ENCODE measurements around the gene KCNJ1.

The KCNJ1 gene

DNA sequence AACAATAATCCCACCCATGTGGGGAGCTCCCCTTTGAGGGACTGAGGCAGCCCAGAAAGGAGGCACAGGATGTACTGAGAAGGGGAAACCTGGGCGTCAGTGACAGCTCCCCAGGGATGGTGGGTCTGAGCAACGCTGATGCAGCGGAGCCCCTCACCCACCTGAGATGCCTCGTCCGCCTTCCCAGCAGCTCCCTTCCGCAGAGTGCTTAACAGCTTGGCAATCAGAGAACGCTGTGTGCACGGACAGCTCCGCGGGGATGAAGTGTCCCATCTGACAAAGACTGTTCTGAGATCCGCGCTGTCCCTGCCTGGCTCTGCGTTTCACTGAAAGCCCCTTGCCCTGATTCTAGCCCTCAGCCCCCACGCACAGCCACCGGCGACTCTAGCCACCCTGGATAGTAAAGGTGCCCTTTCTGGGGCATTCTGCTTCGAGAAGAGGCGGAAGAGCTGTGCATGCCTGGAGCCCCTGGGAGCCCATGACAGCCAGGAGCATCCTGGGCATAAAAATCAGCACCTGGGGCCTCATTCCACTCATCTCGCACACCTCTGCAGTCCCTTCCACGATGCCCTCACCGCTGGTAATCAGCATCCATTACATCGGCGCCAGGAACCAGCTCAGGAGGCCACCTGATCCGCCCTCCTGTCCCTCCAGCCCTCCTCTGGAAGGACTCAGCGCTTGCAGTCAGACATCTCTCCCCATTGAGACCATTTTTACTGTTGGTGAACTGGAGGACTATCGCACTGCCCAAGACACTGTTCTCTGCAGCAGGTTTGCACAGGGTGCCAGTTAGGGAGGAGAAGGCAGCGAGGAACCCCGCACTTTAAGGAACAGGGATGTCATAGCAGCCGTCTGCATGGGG lies 34.8 kb upstream of the KCNJ1 start:
- in situ Hi-C loops (cut with MboI; ENCODE audit: low sequenced_read_pairs): no loop called here

DNA sequence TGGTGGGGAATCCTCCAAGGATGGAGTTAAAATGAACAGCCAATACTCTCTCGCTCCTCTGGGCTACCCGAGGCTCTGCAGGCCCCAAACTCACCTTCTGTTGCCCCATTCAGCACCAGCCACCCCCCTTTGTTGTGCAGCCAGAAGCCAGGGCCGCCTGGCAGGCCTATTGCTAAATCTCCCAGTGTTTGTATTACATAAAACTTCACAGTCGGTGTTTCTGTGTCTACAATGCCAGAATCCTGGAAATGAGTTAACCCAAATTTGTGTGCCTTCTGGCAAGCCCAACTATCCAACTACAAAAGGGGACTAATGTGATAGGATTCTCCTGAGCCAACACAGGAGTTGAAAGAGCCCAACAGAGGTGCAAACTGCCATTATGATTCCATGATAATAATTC lies 33.4 kb upstream of the KCNJ1 start:
- in situ Hi-C loops (cut with MboI; ENCODE audit: low sequenced_read_pairs): no loop called here

DNA sequence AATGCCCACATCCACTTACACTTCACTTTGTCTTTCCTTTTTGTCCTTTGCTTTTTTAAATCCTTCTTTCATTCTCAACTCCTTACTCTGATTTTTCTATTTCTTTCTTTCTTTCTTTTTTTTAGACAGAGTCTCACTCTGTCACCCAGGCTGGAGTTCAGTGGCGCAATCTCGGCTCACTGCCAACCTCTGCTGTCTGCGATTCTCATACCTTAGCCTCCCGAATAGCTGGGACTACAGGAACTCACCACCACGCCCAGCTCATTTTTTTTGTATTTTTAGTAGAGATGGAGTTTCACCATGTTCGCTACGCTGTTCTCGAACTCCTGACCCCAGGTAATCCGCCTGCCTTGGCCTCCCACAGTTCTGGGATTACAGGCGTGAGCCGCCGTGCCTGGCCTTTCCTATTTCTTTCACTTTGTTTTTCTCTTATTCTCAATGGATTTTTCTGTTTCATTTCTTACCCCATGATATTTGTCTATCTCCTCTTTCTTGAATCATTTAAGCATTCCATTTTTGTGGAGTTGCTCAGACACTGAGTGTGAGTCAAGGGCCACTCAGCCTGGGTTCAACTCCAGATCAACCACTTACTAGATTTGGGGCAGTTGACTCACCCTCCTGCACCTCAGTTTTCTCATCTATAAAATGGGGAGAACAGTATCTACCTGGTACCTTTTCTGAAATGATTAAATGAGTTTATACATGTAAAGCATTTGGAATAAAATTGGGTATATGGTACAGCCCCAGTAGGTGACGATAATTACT lies 31.7 kb upstream of the KCNJ1 start:
- in situ Hi-C loops (cut with MboI; ENCODE audit: low sequenced_read_pairs): no loop called here

DNA sequence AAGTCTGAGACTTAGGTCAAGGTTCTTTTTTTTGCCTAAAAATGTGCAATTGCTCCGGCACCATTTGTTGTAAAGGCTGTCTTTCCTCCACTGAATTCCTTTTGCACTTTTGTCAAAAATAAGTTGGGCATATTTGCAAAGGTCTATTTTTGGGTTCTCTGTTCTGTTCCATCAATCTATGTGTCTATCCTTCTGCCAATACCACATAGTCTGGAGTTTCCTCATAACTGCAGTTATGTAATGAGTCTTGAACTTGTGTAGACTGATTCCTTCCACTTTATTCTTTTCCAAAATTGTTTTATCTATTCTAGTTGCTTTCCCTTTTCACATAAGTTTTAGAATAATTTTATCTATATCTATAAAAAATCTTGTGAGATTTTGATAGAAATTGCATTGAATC lies 30.7 kb upstream of the KCNJ1 start:
- in situ Hi-C loops (cut with MboI; ENCODE audit: low sequenced_read_pairs): no loop called here

DNA sequence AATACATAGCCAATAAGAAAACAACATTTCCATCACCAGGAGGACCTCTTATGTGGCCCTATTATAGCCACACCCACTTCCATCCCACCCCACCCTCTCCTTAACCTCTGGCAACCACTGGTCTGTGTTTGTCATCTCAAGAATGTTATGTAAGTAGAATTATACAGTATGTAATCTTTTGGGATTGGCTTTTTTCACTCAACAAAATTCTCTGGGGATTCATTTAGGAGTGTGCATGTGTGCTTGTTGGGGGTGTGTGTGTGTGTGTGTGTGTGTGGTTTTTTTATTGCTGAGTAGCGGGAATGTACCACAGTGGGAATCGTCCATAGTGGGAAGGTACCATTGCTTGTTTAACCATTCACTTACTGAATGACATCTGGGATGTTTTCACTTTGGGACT lies 29.3 kb upstream of the KCNJ1 start:
- in situ Hi-C loops (cut with MboI; ENCODE audit: low sequenced_read_pairs): no loop called here

DNA sequence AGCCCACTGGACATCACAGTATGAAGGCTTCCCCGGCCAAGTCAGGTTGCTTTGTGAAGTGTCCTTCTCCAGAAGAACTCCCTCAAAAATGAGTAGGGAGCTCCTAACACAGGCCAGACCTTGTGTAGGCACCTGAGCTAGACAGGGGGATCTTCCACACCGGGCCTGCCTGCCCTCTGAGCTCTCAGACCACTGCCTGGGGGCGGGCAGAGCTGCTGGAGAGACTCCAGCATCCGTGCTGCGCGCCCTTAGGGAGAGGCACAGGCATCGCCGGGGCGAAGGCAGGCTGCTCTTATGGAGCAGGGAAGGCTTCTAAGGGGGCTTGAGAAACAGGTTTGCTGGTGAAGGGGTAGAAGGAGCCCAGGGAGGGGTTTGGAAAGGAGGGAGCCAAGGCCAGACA lies 28.4 kb upstream of the KCNJ1 start:
- in situ Hi-C loops (cut with MboI; ENCODE audit: low sequenced_read_pairs): no loop called here

DNA sequence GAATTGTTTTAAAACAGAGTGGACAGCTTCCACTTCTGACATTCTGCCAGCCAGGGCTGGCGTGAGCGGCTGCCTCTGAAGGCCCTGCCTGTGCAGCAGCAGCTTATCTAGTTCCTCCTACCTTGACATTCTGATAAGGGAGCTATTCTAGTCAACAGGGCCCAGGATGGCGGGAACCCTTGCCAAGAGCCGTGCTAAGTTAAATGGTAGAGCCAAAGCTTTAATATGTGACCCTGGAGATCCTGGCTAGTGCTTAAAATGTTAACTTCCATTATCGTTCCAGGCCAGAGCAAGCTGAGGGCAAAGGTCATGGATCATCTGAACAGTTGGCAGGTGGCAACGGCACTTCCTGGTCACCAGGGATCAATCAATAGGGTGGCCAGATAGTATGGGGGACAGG lies 27.6 kb upstream of the KCNJ1 start:
- in situ Hi-C loops (cut with MboI; ENCODE audit: low sequenced_read_pairs): no loop called here

DNA sequence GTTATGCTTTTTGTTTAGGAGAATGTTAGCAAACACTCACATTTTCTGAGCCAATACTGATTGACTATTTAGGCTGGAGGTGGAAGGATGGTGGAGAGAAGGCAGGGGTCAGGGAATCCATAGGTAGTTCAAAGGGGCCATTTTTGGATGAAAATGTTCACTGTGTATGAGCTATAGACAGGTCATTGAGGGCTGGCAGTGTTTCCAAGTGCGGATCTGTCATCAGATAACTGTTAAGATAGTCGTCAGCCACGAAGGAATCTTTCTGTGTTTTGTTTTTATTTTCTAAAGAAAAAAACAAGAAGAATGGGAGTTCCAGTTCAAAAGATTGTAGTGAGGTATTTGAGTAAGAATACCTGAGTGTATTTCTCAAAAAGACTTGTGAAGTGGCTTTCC lies 27.2 kb upstream of the KCNJ1 start:
- in situ Hi-C loops (cut with MboI; ENCODE audit: low sequenced_read_pairs): no loop called here

DNA sequence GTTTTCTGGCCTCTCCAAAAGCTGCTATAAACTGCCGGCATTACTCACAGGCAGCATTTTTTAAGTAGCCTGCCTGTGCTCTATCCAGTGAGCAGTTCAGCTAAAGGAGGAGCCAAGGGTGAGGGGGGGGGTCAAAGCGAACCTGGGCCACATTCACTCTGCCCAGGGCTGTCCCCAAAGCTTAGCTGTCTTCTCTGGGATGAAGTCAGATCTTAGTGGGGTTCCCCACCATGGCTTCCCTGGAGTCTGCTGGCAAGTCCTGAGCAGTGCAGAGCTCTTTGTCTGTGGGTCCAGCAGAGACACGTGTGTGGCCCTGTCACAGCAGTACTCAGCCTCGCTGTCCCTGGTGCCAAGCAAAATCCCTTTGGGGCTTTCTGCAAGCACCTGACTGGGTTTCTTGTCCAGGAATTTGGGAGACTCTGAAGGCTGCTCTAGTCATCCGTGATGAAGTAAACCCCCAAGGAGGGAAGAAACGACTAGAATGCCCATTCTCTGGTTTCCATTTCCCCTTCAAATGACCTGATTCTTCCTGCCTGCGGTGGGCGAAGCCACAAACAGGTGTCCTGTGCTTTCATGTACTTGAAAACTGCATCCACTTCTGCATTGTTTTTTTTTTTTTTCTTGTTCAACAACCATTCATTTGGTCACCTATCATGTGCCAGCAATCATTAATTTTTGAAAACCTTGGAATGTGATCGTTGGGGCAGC lies 26.6 kb upstream of the KCNJ1 start:
- in situ Hi-C loops (cut with MboI; ENCODE audit: low sequenced_read_pairs): no loop called here

DNA sequence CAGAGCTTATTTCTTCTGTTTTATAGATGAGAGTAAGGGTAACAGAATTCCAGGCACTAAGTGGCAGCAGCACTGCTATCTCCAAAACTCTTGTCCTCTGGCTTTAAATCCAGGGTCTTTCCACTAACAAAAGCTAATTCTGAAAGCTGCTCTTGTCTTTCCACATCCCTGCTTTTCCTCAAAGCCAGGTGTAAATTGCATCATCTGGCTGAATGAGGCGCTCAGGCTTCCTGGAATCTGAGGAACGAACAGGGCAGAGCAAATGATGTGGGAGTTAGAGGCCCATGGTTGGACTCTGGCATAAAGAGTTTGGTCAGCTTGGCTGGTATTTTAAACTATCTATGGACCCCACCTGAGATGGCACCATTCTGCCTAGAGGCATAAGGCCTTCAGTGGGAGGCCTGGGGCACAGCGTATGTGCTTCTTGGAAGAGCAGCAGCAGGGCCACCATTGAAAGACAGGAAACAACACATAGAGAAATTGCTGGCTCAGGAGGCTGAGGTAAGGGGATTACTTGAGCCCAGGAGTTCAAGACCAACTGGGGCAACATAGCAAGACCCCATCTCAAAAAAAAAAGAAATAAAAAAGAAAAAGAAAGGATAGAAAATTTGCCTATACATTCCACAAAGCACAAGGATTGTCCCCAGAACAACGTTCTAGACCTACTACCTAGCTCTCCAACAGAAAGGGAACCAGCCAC lies 25.9 kb upstream of the KCNJ1 start:
- in situ Hi-C loops (cut with MboI; ENCODE audit: low sequenced_read_pairs): no loop called here

DNA sequence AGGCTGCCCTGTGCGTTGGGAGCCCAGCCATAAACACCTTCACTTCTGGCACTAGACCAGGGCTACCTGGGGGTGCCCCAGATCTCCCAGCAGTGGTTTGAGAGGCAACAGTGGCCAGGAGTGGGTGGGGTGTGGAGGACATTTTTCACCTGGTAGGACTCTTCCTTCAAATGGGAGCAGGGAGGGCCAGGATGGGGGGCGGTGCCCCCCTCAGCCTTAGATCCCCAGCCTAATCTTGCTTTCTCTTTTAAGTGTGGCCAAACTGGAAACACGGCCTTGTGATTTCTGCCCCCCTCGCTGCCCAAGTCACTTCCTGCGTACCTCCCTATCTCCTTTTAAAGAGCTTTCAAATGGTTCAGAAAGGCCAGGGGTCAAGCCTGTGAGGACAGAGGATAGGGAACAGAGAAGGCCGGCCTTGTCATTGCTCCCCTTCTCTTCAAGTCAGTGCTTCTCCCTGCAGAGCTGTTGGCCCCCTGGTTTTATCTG lies 24.9 kb upstream of the KCNJ1 start:
- in situ Hi-C loops (cut with MboI; ENCODE audit: low sequenced_read_pairs): no loop called here

DNA sequence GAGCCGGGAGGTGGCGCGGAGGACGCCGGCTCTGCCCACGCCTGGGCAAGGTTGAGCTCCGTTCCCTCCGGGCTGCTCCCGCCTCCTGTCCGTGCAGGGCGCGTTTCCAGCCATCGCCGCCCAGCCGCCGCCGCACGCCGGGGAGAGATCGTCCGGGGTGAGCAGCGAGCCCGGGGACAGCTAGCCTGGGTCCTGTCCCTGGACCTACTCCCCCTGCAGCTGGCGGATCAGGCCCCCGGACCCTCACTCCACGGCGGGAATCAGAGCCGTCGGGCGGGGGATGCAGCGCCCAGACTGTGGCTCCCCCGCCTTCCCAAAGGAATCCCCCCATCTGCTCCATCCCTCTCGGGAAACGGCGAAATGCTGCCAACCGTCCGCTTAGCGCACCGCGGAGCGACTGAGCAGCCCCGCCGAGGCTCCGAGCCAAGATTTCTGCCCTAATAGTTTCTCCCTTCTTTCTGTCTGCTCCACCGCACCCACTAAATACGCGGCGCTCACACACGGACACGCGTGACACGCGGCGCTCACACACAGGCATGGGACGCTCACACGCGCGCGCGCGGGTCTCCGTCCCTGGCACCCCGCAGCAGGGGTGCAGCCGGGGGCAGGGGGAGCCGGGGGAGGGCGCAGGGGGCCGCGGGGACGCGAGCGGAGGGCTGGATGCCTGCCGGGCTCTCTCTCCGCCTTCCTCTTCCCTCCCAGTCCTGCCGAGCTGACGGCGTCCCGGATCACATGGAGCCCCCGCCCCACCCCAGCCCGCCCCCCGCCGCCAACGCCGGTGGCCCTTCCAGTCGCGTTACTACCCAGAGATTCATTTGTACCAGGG lies 23.7 kb upstream of the KCNJ1 start, which contains the start of gene KCNJ5:
KCNJ5 (plus strand) TSS at position 814 of the 826 bp plus-strand sequence. CDS start 19,918 bp downstream, outside the sequence.
- in situ Hi-C loops (cut with MboI; ENCODE audit: low sequenced_read_pairs): no loop called here

DNA sequence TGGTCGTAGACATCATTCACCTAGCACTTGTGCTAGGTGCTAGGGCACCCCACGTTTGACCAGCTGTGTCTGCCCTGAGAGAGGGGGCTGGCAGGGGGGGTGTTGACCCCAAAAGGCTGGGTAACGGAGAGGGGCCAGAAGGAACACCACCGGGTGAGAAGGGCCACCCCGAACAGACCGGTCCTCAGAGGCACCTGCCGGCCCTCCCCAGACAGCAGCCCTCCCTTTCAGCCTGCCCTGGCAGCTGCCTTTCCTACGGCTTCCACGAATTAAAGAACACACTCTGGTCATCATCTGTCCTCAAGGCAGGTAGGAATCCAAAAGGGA lies 23.1 kb upstream of the KCNJ1 start:
- in situ Hi-C loops (cut with MboI; ENCODE audit: low sequenced_read_pairs): no loop called here

DNA sequence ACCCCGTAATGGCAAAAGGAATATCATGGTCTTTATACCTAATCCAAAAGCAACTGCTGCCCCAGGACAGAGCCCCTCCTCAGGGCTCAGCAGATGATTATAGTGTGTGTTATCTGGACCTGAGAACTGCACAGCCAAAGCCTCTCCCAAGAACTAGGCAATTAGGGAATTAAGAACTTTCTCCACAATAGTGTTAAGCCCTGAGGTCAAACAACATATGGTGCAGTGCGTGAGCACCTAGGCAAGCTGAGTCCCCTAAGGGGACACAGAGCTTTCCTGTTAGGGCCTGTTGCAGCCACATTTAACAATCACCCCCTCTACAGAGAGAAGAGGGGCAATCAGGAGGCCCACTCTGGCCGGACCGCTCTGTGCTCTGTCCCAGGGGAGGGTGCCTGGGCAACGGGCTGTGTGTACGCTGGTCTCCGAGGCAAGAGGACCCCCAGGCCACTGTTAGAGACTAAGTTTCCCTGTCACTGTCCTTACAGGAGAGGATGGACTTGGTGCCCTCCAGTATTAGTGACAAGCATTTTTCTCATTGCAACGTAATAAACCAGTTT lies 22.6 kb upstream of the KCNJ1 start:
- in situ Hi-C loops (cut with MboI; ENCODE audit: low sequenced_read_pairs): no loop called here

DNA sequence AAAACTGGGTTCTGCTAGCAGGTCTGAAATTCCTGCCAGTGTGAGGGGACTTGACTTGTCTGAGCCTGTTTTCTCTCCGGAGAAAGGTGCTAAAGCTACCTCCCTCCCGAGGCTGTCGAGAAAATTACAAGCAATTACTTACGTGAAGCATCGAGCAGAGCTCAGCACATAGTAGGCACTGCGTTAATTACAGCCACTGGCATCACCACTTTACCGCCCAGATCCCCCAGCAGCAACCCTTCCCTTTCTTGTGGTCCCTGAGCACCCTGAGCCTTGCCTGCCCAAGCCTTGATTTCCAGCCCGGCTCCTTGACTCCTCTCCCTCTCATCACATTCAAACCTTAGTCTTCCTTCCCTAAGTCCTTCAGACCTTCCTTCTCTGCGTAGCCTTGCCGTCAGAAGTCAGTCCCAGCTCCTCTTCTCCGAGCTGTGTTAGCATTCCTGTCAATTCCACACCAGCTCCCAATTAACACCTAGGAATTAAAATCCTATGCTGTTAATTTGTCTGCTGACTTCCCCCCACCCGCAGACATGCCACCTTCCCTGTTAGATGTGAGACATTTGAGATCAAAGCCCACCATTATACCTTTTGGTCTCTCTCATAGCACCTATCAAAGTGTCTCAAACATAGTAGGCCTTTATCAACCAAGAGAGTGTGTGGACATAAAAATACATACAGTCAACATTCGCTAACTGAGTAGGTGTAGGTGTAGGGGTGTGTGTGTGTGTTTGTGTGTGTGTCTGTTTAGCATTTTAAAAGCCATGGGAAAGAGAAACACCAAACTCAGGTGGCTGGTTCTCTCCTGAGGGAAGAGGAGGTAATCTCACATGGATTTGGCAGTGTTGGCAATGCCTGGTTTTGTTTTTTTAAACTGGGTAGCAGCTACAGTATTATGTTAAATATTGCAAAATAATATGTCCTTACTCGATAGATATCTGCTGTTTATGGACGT lies 21.2 kb upstream of the KCNJ1 start:
- in situ Hi-C loops (cut with MboI; ENCODE audit: low sequenced_read_pairs): no loop called here

DNA sequence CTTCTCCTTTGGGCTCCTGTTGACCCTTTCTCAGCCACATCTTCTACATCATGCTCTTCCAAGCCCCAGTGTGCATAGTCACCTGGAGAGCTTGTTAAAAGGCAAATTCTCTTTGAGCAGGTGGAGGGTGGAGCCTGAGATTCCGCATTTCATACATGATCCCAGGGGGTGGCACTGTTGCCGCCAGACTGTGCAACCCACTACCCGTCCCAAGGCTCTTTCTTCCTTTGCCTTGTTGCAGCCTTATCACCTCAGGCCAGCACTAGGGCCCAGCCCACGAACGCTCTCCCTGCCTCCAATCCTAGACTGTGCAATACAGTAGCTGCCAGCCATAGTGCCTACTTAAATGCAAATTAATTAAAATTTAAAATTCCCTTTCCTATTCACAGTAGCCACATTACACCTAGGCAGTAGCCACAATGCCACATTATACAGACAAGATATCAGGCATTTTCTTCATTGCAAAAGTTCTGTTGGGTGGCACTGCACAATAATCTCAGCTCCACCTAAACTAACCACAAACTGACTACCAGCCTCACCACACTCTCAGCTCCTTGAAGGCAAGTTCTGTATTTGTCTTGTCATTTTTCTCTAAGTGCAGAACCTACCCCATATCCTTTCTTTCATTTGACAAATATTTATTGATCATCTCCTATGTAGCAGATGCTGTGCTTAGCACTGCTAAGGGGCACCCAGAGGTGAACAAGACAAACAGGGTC lies 19.5 kb upstream of the KCNJ1 start:
- in situ Hi-C loops (cut with MboI; ENCODE audit: low sequenced_read_pairs): no loop called here

DNA sequence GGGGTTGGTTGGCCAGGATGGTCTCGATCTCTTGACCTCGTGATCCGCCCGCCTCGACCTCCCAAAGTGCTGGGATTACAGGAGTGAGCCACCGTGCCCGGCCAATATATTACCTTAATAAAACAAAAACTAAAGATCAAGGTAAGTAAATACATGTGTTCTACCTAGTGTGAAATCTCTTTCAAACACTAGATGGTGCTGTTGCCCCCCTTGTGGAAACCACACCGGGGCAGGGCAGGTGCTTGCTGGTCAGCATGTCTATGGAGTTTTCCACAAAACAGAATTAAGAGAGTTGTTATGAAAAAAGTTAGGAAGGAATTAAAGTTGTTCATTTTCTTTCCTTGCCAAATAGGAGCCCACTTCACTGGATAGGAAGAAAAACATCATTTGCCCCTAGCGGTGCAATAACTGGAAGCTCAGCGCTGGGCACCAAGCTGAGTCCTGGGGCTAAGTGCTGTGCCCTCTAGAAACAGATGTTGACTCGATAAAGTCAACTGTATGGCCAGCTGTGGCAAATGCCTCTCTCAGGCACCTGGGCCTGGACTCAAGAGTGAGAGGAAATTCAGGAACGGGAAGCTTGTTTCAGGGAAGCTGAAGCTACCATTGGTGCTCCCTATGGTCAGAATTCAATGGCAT lies 17.7 kb upstream of the KCNJ1 start:
- in situ Hi-C loops (cut with MboI; ENCODE audit: low sequenced_read_pairs): no loop called here

DNA sequence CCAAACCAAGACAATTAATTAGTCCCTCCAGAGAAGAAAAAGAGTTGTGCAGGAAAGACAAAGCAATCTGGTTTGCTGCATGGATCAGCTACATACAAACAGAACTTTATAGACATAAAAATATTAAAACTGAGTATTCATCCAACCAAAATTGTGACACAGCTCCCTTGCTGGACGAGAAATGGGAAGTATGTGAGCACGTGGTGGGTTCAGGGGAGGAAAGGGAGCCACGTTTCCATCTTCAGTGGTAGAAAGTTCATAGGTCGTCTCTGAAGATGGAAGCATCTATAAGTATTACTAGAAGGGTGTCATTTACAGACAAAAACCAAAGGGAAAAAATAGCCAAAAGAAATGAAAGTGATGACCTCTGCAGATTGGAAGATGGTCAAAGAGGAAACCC lies 17.0 kb upstream of the KCNJ1 start:
- in situ Hi-C loops (cut with MboI; ENCODE audit: low sequenced_read_pairs): no loop called here

All from HL-60/S4 treated with retinoic acid at 250 ng/mL for 4 days and 3 days (cell line).